Right lobe of liver (tissue), 4 donors: ENCODE data around the gene PDCL2.

Experiments
- CTCF ChIP-seq, 4 donors: fragments of 200-600 bp in 3 of 4; fragments of 450-650 bp in 1 of 4; IDR thresholded peaks; one replicate each; pipeline versions ENCODE4 v1.5.1 to v1.8.0; 2016 to 2022; ENCODE audit warnings: antibody characterized with exemption in 4 of 4, mild to moderate bottlenecking in 2 of 4
- POLR2A ChIP-seq: fragments of 450-650 bp; IDR thresholded peaks from one replicate; pipeline ENCODE4 v1.6.1; 2017; ENCODE audit warnings: antibody characterized with exemption, mild to moderate bottlenecking
- donor health status: DM: no; HTN: no; CAD: no.
- donor health status: DM: no; HTN: no; CAD: no.
- donor health status: DM: no; HTN: yes; CAD: no.

DNA sequence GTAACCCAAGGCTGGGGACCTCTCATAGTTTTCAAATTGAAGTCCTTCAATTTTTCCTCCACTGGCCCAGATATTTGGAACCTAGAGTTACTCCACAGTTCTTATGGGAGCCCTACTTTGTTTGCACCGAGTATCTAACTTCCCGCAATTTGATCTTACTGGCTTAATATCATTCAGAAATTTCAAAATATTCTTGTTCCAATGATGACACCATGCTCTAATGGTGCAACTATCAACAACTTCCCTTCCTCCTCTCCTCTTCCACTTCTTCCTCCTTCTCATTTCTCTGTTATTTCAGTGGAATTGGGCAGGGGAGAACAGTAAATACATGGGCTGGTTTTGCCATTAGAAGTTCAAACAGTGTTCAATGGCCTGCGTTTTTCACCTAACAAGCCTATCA, 20.2 kb downstream of the PDCL2 start:
- TF ChIP-seq CTCF (IDR thresholded peaks at IDR 0.05) (no peak), POLR2A (no peak)
